Neural progenitor cell (in vitro differentiated cells): Measurements from ENCODE around the gene WDR37. TPM values are rescaled to one million over a fixed set of nuclear protein-coding genes. Genes with fewer than 3 reads are reported as not detected.

Source experiments
- DNase-seq: peaks from one replicate; pipeline ENCODE4 v3.0.0-alpha.2; 2016; ENCODE audit warnings: low spot score
- H2AFZ ChIP-seq: fragments of 200-600 bp; sonication (generic); replicated peaks from 2 replicates; pipeline ENCODE4 v1.6.1; 2016; ENCODE audit warnings: antibody characterized with exemption
- H3F3A ChIP-seq: fragments of 200-600 bp; sonication (generic); 2 replicates; pipeline ENCODE4 v1.6.1; 2016; ENCODE audit warnings: antibody characterized with exemption, low read depth
- H3K27ac ChIP-seq: fragments of 200-600 bp; sonication (generic); 2 replicates; pipeline ENCODE4 v1.5.1; 2016; ENCODE audit warnings: mild to moderate bottlenecking
- H3K27me3 ChIP-seq: fragments of 200-600 bp; sonication (generic); 2 replicates; pipeline ENCODE4 v1.6.1; 2016; ENCODE audit warnings: mild to moderate bottlenecking, moderate library complexity
- H3K36me3 ChIP-seq: fragments of 200-600 bp; sonication (generic); 2 replicates; pipeline ENCODE4 v1.5.1; 2016
- H3K4me1 ChIP-seq: fragments of 200-600 bp; sonication (generic); 2 replicates; pipeline ENCODE4 v1.6.1; 2016; ENCODE audit warnings: mixed run types
- H3K4me2 ChIP-seq: fragments of 200-600 bp; sonication (generic); 2 replicates; pipeline ENCODE4 v1.6.1; 2016
- H3K4me3 ChIP-seq: fragments of 200-600 bp; sonication (generic); 2 replicates; pipeline ENCODE4 v1.5.1; 2016
- H3K79me2 ChIP-seq: fragments of 200-600 bp; sonication (generic); 2 replicates; pipeline ENCODE4 v1.6.1; 2016; ENCODE audit warnings: low read depth
- H3K9ac ChIP-seq: fragments of 200-600 bp; sonication (generic); 2 replicates; pipeline ENCODE4 v1.6.1; 2016
- H3K9me3 ChIP-seq: fragments of 200-600 bp; sonication (generic); 2 replicates; pipeline ENCODE4 v1.5.1; 2016; ENCODE audit warnings: low read depth
- H4K20me1 ChIP-seq: fragments of 200-600 bp; sonication (generic); 2 replicates; pipeline ENCODE4 v1.6.1; 2016; ENCODE audit warnings: low read depth
- H3K27ac Mint-ChIP-seq: 3 replicates; pipeline ENCODE4 v1.8.0; 2021; ENCODE audit warnings: mixed read lengths
- H3K27me3 Mint-ChIP-seq: 2 replicates; pipeline ENCODE4 v1.8.0; 2022; ENCODE audit warnings: low read depth, mild to moderate bottlenecking, inconsistent platforms, moderate library complexity, mixed read lengths; ENCODE audit not compliant: insufficient read depth
- H3K36me3 Mint-ChIP-seq: 3 replicates; pipeline ENCODE4 v1.8.0; 2021; ENCODE audit warnings: mixed read lengths
- H3K4me1 Mint-ChIP-seq: 3 replicates; pipeline ENCODE4 v1.8.0; 2021; ENCODE audit warnings: mixed read lengths
- H3K4me3 Mint-ChIP-seq: 3 replicates; pipeline ENCODE4 v1.8.0; 2021; ENCODE audit warnings: mild to moderate bottlenecking, moderate library complexity, mixed read lengths
- H3K9me3 Mint-ChIP-seq: 3 replicates; pipeline ENCODE4 v1.8.0; 2020; ENCODE audit warnings: mixed read lengths
- EZH2 ChIP-seq: fragments of 200-600 bp; sonication (generic); IDR thresholded peaks from 2 replicates; pipeline ENCODE4 v1.6.1; 2017; ENCODE audit warnings: antibody characterized with exemption, mild to moderate bottlenecking, moderate library complexity
- EZH2phosphoT487 ChIP-seq: fragments of 200-600 bp; sonication (generic); IDR thresholded peaks from 2 replicates; pipeline ENCODE4 v1.6.1; 2017; ENCODE audit warnings: antibody characterized with exemption
- total RNA-seq: library from RNA; depleted of rRNA; stranded (reverse); fragments of >200 nt; gene quantifications from 2 replicates; pipeline ENCODE4 v1.2.3, GENCODE V29; 2015; ENCODE audit warnings: low replicate concordance
- TF ChIP-seq, protein P1 (sequence below): fragments of 200-600 bp; sonication (generic); IDR thresholded peaks from 2 replicates; pipeline ENCODE4 v1.5.1; 2017; ENCODE audit warnings: antibody characterized with exemption, mild to moderate bottlenecking

WDR37 gene
- total RNA-seq, 1 donor from 2014 or later, result 14.7 TPM

DNA sequence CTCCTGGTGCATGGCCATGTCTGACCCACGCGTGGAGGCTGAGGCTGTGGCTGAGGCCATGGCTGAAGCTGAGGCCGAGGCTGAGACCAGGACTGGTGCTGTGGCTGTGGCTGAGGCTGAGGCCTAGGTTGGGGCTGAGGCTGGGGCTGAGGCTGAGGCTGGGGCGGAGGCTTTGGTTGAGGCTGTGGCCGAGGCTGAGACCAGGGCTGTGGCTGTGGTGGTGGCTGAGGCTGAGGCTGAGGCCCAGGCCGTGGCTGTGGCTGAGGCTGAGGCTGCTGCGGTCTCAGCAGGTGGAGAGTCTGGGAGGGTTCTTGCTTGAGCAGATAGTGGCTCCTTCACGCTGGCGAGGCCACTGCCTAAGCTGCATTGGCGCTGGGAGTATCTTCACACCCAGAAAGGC lies 76.4 kb downstream of the WDR37 start:
- no peak overlapping the region for H3K27ac ChIP-seq
- H3K9me3 ChIP-seq, result no peaks in the 10 kb centered on the region
- no peak overlapping the region for H2AFZ ChIP-seq
- no peak overlapping the region for H3K4me3 ChIP-seq
- Mint-ChIP-seq H3K27me3 (no peaks in the 10 kb centered on the region), H3K4me3 (no peak overlapping the region), H3K9me3 (peaks cover 3% of the 10 kb centered on the region), H3K4me1 (no peaks in the 10 kb centered on the region), H3K27ac (no peak overlapping the region), H3K36me3 (peaks cover 26% of the 10 kb centered on the region)
- no peak overlapping the region for H3K4me2 ChIP-seq
- TF ChIP-seq EZH2, result no peak
- H3K36me3 ChIP-seq, result no peaks in the 10 kb centered on the region
- DNase-seq, result no peak
- no peak overlapping the region for H3K9ac ChIP-seq
- H3F3A ChIP-seq, result no peaks in the 10 kb centered on the region
- H3K27me3 ChIP-seq, result no peaks in the 10 kb centered on the region
- no peaks in the 10 kb centered on the region for H3K79me2 ChIP-seq
- no peaks in the 10 kb centered on the region for H3K4me1 ChIP-seq
- no peaks in the 10 kb centered on the region for H4K20me1 ChIP-seq

DNA sequence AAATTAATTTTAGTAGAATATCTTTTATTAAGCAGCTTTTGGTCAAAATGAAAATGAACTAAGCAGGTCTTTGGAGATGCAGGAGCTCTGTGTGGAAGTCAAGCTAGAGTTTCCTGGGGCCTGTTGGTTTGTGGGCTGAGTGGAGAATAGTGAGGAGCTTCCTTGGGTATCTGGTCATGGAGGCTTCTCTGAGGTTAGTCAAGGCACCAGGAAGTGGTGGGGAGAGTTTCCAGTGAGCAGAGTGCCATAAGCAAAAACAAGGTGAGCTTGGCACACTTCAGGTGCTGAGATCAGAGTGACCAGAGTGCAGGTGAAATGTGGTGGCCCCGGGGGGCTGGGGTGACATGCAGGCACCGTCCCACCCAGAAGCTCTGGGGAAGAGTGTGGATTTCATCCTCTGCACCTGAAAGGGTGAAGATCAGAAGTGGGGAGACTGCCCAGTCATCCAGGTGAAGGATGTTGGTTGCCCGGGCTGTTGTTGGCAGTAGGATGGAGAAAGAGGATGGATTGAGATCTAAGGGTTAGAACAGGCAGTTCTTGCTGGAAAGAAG lies 77.4 kb downstream of the WDR37 start:
- H3K27me3 ChIP-seq, result no peaks in the 10 kb centered on the region
- H2AFZ ChIP-seq, result no peak overlapping the region
- H3K9ac ChIP-seq, result no peak overlapping the region
- Mint-ChIP-seq H3K27ac (no peak overlapping the region), H3K4me3 (no peak overlapping the region), H3K36me3 (peaks cover 22% of the 10 kb centered on the region), H3K4me1 (no peaks in the 10 kb centered on the region), H3K27me3 (no peaks in the 10 kb centered on the region), H3K9me3 (peaks cover 8% of the 10 kb centered on the region)
- H3K9me3 ChIP-seq, result no peaks in the 10 kb centered on the region
- no peaks in the 10 kb centered on the region for H3K79me2 ChIP-seq
- no peaks in the 10 kb centered on the region for H4K20me1 ChIP-seq
- H3K27ac ChIP-seq, result no peak overlapping the region
- DNase-seq, result no peak
- H3K4me2 ChIP-seq, result no peak overlapping the region
- no peak for TF ChIP-seq EZH2
- TF ChIP-seq EZH2phosphoT487, result no peak
- TF ChIP-seq, protein P1, sequence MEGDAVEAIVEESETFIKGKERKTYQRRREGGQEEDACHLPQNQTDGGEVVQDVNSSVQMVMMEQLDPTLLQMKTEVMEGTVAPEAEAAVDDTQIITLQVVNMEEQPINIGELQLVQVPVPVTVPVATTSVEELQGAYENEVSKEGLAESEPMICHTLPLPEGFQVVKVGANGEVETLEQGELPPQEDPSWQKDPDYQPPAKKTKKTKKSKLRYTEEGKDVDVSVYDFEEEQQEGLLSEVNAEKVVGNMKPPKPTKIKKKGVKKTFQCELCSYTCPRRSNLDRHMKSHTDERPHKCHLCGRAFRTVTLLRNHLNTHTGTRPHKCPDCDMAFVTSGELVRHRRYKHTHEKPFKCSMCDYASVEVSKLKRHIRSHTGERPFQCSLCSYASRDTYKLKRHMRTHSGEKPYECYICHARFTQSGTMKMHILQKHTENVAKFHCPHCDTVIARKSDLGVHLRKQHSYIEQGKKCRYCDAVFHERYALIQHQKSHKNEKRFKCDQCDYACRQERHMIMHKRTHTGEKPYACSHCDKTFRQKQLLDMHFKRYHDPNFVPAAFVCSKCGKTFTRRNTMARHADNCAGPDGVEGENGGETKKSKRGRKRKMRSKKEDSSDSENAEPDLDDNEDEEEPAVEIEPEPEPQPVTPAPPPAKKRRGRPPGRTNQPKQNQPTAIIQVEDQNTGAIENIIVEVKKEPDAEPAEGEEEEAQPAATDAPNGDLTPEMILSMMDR, result no peak
- H3K4me3 ChIP-seq, result no peak overlapping the region
- no peaks in the 10 kb centered on the region for H3K4me1 ChIP-seq
- H3F3A ChIP-seq, result no peaks in the 10 kb centered on the region
- H3K36me3 ChIP-seq, result no peaks in the 10 kb centered on the region

DNA sequence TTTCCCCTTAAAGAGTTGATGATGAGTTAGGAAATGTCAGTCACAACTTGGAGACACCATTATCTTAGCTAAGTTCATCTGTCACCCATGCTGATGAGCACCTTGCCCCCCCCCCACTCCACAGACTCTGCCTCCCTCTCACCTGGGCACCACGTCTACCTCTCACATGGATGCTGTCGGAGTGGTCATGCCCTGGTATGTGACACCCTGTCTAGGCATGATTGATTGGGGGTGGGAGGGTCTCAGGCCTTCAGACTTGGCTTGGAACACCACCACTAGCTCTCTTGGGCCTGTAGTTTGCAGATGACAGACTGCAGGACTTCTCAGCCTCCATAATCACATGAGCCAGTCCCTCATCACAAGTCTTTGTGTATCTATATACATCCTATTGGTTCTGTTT lies 78.0 kb downstream of the WDR37 start:
- Histone ChIP-seq H4K20me1 (no peaks in the 10 kb centered on the region), H3K9ac (no peak overlapping the region), H3K4me3 (no peak overlapping the region), H3F3A (no peaks in the 10 kb centered on the region), H3K27me3 (no peaks in the 10 kb centered on the region), H3K4me2 (no peak overlapping the region), H3K4me1 (no peaks in the 10 kb centered on the region), H3K36me3 (no peaks in the 10 kb centered on the region), H3K9me3 (no peaks in the 10 kb centered on the region), H2AFZ (no peak overlapping the region), H3K79me2 (no peaks in the 10 kb centered on the region), H3K27ac (no peak overlapping the region)
- Mint-ChIP-seq H3K4me3 (no peak overlapping the region), H3K27ac (no peak overlapping the region), H3K4me1 (no peaks in the 10 kb centered on the region), H3K9me3 (peaks cover 14% of the 10 kb centered on the region), H3K27me3 (peaks cover 2% of the 10 kb centered on the region), H3K36me3 (peaks cover 18% of the 10 kb centered on the region)
- DNase-seq, result no peak
- no peak for TF ChIP-seq EZH2phosphoT487
- TF ChIP-seq, protein P1, result no peak
- TF ChIP-seq EZH2, result no peak

DNA sequence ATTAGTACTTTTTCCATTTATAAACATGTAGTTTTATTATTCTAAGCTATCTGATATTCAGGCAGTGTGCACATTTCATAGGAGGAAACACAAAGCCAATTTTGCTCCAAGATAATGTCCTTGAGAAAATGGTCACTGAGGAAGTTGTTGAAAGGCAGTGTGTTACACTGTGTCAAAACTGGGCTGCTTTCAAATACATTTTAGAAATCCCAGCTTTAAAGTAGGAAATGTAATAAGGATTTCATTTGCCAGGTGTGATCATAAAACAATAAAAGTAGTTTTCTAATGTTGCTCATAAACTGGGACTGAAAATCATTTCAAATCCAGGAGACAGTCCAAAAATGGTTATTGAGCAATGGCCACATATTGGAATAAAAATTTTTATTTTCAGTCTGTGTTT lies 80.1 kb downstream of the WDR37 start:
- no peaks in the 10 kb centered on the region for H4K20me1 ChIP-seq
- H3K4me1 Mint-ChIP-seq, result peaks cover 4% of the 10 kb centered on the region
- H3K27me3 ChIP-seq, result no peaks in the 10 kb centered on the region
- peaks cover 19% of the 10 kb centered on the region for H3K9me3 Mint-ChIP-seq
- no peak overlapping the region for H3K4me3 Mint-ChIP-seq
- H3K4me3 ChIP-seq, result no peak overlapping the region
- no peak overlapping the region for H3K4me2 ChIP-seq
- TF ChIP-seq, protein P1, result no peak
- no peak for TF ChIP-seq EZH2
- TF ChIP-seq EZH2phosphoT487, result no peak
- no peaks in the 10 kb centered on the region for H3K36me3 ChIP-seq
- H3K9ac ChIP-seq, result no peak overlapping the region
- H3K27me3 Mint-ChIP-seq, result peaks cover 2% of the 10 kb centered on the region
- H3K9me3 ChIP-seq, result no peaks in the 10 kb centered on the region
- H3K27ac Mint-ChIP-seq, result no peak overlapping the region
- H3F3A ChIP-seq, result no peaks in the 10 kb centered on the region
- H3K27ac ChIP-seq, result no peak overlapping the region
- no peak for DNase-seq
- no peak overlapping the region for H2AFZ ChIP-seq
- peaks cover 6% of the 10 kb centered on the region for H3K4me1 ChIP-seq
- no peaks in the 10 kb centered on the region for H3K79me2 ChIP-seq
- peaks cover 4% of the 10 kb centered on the region for H3K36me3 Mint-ChIP-seq
